ENCODE measurements around the gene TBL3.

The TBL3 gene

GRCh38 chr16:1944612-1945199 is 27.1 kb upstream of the TBL3 start:
- no peak overlapping the region for H3K4me3 ChIP-seq (ENCODE audit: control insufficient read depth, low read depth, low read length)
- DNase-seq (ENCODE audit: low read depth) = no peak
- no peak for TF ChIP-seq CTCF (IDR thresholded peaks at IDR 0.05; ENCODE audit: control insufficient read depth, insufficient read depth, low read depth, low read length, missing control alignments)

GRCh38 chr16:1945559-1946391 is 26.1 kb upstream of the TBL3 start:
- no peak overlapping the region for H3K4me3 ChIP-seq (ENCODE audit: control insufficient read depth, low read depth, low read length)
- no peak for DNase-seq (ENCODE audit: low read depth)

GRCh38 chr16:1946495-1947368 is 25.1 kb upstream of the TBL3 start:
- TF ChIP-seq CTCF (IDR thresholded peaks at IDR 0.05; ENCODE audit: control insufficient read depth, insufficient read depth, low read depth, low read length, missing control alignments) = no peak
- no peak overlapping the region for H3K4me3 ChIP-seq (ENCODE audit: control insufficient read depth, low read depth, low read length)
- DNase-seq (ENCODE audit: low read depth) = no peak

More at GRCh38 chr16:1945559-1946391, 26.1 kb upstream of the TBL3 start:
- no peak for TF ChIP-seq CTCF (IDR thresholded peaks at IDR 0.05; ENCODE audit: control insufficient read depth, insufficient read depth, low read depth, low read length, missing control alignments)

GRCh38 chr16:1947369-1947670 is 24.5 kb upstream of the TBL3 start:
- H3K4me3 ChIP-seq (ENCODE audit: control insufficient read depth, low read depth, low read length) = no peak overlapping the region
- DNase-seq (ENCODE audit: low read depth) = no peak
- no peak for TF ChIP-seq CTCF (IDR thresholded peaks at IDR 0.05; ENCODE audit: control insufficient read depth, insufficient read depth, low read depth, low read length, missing control alignments)

GRCh38 chr16:1949507-1949906 is 22.3 kb upstream of the TBL3 start:
- no peak for DNase-seq (ENCODE audit: low read depth)
- no peak for TF ChIP-seq CTCF (IDR thresholded peaks at IDR 0.05; ENCODE audit: control insufficient read depth, insufficient read depth, low read depth, low read length, missing control alignments)
- no peak overlapping the region for H3K4me3 ChIP-seq (ENCODE audit: control insufficient read depth, low read depth, low read length)

- DNase-seq (ENCODE audit: low read depth) = no peak
- H3K4me3 ChIP-seq (ENCODE audit: control insufficient read depth, low read depth, low read length) = no peak overlapping the region
- TF ChIP-seq CTCF (IDR thresholded peaks at IDR 0.05; ENCODE audit: control insufficient read depth, insufficient read depth, low read depth, low read length, missing control alignments) = no peak
Observed at GRCh38 chr16:1950047-1950446, 21.8 kb upstream of the TBL3 start.

Data from AG09309 (cell line).